Breast epithelium (tissue), 3 donors: ENCODE data around the gene TCTA.

ENCODE experiments used
- CTCF ChIP-seq, 3 donors: fragments of 450-650 bp; IDR thresholded peaks; one replicate each; pipeline ENCODE4 v1.5.1; 2016 to 2017; ENCODE audit warnings: antibody characterized with exemption in 3 of 3, mild to moderate bottlenecking in 3 of 3, moderate library complexity in 3 of 3
- POLR2A ChIP-seq: fragments of 450-650 bp; IDR thresholded peaks from one replicate; pipeline ENCODE4 v1.6.1; 2016; ENCODE audit warnings: antibody characterized with exemption, mild to moderate bottlenecking, moderate library complexity
- POLR2AphosphoS5 ChIP-seq, 3 donors: sonication (generic); formaldehyde crosslinking; IDR thresholded peaks; one replicate each; pipeline ENCODE4 v1.6.1; 2017; ENCODE audit warnings: antibody characterized with exemption in 3 of 3

- TF ChIP-seq POLR2A (no peak), CTCF (IDR thresholded peaks at IDR 0.05) (no peak), POLR2AphosphoS5 (IDR thresholded peaks at IDR 0.05) (no peak)
Observed at GRCh38 chr3:49421890-49422378, 9.7 kb downstream of the TCTA start.
